HG02571 (cell line): ENCODE measurements around the gene TSC22D3.

Experiments used
- ATAC-seq: cut with Tn5 transposase; IDR thresholded peaks from one replicate; pipeline ENCODE4 v1.9.1; 2021; ENCODE audit warnings: mild to moderate bottlenecking, moderate library complexity; ENCODE audit not compliant: unreplicated experiment

The TSC22D3 gene

DNA sequence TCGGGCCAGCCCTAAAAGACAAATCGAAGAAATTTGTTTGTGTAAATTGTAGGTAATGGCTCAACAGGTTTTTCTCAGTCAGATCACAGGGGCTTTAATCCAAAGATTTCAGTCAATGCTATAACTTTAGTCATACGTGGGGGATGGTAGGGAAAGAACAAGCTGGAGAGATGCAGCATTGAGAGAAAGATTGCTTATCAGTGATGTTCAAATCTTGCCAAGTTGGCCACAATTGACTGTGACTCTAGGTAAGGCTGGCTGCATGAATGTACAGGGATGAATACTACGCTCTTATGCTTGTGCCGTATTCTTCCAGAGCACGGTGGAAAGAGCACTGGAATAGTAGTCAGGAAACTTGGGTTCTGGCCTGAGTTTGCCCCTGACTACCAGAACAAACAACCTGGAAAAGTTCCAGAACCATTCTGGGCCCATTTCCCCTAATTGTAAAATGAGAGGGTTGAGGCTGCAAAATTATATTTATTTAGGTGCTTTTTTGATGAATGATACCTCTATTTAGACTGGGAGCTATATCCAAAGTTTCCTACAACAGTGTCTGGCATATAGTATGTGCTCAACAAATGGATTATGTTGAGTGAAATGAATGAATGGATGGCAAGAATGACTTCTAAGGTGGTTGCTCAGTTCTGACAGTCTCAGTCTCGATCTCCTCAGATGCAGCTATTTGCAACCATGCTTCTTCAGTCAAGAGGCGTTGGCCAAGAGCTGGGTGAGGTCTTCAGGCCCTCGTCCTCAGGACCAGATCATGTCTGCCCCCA, 44.4 kb downstream of the TSC22D3 start:
- ATAC-seq: no peak

DNA sequence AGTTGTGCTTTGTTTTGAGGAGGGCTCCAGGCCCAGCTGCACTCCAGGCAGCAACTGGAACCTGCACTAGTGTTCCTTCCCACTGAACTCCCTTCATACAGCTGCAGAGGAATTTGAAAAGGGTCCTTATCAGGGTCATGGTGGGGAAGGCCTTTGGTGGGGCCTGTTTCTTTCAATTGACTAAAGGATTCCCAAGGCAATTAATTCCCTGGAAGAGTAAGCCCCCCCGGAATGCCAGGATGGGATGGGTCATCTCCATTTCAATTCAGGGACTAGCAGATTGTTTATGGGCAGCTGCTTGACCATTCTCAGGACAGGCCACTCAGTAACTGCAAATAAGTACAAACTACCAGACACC, 45.3 kb downstream of the TSC22D3 start:
- no peak for ATAC-seq

GRCh38 chrX:107729558-107730297, 45.9 kb downstream of the TSC22D3 start:
- peak; percentile 77 for ATAC-seq

DNA sequence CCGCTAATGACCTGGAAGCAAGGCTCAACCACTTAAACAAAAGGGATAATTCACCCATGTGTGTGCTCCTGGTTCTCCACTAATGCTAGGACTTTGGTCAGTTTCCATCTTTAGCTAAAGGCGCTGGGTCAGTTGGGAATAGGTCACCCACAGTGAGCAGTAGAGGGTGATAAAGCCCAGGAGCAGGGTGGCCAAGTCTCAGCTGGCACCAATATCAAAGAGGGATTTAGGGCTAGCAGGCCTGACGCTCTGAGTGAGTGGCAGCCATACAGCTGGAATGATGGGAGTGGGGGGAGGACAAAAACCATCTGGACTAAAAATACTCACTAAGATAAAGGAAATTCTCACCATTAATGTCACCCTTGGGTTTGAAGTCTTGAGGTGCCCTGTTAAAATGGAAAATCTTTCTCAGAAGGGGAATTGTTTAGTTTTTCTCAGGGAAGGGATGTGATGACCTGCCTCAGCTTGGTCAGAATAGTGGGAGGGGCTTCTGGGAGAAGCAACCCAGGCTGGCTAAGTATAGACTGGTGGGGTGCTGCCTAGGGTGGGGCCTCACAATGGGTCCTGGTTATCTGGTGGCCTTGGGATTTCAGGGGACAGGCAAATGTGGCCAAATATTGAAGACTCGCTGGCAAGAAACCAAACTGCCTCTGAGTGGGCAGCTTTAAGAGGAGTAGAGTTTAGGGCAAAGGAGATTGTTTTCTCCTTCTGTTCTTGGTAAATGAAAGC, 47.1 kb downstream of the TSC22D3 start:
- no peak for ATAC-seq

- ATAC-seq: no peak
These were observed 48.6 kb downstream of the TSC22D3 start for GRCh38 chrX:107726816-107727534.

DNA sequence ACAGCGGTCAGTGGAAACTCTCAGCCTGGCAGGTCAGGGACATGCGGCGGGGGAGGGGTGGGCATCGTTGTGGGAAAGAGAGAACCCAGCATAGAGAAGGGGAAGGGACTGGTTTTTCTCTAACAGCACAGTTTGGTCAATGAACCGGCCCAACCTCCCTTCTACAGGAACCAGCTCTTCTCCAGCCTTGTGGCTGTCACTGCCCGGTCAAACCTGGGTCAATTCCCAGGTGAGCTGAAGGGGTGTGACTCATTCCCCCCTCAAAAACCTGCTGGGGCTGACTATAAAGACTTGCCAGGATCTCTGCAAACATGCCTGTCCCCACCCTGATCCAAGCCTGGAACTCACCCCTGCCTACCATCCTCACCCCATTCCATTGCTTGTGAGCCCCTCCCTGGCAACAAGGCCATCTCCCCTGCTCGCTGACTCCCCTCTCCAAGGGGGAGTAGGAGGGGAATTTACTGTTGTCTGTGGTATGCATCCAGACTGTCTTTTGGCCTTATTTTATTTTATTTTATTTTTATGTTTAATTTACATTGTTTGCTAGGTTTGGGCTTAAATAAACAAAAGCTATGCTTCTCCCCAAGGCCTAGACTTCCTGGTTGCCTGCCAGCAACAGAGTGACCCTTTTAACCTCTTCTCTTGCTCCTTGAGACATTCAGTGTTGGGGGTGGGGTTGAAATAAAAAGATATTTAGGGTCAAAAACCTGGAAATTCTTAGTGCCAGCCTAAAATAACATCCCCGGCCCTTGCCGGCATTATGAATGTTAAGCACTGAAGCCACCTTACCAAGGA, 49.6 kb downstream of the TSC22D3 start:
- no peak for ATAC-seq

DNA sequence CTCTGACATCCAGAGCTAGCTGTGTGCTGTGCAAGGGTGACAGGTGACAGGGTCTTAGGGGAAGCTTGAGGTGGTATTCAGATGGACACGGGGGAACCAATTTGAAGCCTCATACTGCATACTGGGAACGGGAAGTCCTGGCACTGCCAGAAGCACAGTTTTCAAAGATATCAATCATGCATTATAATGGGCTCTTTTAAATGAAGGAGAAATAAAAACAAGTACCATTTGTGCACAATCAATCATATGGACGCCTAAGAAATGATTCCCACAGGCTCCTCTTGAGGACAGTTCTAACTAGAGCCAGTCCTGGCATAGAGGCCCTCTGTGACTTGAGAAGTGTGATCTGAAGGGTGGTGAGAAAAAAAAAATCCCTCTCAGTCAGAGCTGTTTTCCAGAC, 50.9 kb downstream of the TSC22D3 start:
- ATAC-seq: no peak

DNA sequence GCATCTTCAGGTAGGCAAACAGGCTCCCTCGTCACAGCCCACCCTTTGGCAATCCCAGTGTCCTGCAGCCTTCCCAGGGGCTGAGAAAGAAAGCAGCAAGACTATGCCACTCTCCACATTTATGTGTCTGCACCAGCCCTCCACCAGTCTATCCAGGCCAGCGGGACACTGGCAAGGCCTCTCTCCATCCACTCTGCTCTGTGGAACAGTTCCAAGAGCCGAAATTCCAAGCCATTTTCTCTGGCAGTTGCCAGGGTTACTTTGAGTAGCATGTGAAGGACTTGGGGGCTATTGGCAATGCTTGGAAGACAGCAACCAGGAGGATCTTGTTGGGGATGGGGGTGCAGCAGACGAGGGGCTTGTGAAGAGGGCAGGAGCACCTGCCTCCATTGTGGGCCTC, 52.1 kb downstream of the TSC22D3 start:
- ATAC-seq: no peak

DNA sequence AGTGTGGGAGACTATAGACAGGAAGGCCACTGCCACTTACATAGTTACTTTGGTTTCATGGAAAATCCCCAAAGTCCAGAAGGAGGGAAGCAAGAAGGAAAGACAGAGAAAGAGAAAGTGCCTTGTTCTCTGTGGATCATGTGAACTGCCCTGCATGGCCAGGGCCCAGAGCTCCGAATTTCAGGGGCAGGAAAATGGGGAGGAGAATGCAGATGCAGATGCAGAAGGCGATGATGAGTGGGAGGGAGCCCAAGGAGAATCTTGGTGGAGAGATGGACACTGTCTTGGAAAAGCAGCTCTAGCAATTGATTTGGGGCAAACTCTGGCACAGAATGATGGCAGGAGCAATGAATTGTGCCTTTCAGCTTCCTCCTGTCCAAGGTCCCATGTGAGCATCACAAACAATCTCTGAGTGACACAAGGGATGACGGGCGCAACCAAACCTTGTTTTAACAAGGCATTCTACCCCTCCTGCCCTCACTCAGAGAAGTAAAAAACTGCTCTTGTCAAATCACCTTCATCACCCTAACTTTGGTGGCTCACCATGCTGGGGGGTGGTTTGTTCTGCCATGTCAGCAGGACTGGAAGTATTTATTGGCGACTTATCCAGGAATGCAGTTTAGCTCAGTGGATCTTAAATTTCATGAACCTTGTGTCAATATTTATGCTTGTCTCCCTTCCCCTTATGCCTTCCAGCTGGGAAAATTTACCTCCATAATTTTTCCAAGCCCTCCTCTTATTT, 53.5 kb downstream of the TSC22D3 start:
- no peak for ATAC-seq

DNA sequence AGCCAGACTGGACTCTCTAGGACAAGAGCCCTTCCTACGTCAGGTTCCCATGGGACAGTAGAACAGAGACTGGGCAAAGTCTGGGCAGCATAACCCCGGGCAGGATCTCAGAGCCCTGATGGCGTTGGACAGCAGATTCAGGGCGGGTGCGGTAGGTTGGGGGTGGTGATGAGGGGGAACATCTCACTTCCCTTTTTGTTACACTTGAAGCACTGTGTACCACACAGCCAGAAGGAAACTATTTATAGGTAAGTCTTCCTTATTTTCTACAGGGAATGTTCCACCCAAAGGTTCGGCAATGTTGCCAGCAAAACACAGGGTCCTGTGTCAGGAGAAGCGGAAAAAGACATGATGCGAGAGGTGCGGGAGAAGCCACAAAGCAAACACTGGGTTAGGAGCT, 54.3 kb downstream of the TSC22D3 start:
- peak; percentile 39 for ATAC-seq

DNA sequence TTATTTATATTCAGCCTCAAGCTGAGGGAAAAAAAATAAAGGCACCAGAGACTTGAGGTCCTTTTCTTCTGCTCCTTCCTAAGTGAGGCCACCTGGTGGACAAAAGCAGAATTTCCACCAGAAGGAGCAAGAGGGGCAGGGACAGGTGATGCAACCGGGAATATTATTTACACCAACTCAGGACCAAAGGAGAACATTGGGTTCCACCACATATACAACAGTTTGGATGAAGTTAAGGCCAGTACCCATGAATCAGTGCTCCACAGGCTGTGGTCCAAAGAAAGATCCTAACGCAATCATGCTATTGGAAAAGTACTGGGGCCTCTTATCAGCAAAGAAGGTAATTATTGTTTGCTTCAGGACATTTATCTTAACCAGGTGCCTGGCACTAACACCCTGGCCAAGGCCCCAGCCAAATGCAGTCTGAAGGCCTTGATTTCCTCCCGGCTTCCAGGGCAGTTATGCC, 57.4 kb downstream of the TSC22D3 start:
- no peak for ATAC-seq

DNA sequence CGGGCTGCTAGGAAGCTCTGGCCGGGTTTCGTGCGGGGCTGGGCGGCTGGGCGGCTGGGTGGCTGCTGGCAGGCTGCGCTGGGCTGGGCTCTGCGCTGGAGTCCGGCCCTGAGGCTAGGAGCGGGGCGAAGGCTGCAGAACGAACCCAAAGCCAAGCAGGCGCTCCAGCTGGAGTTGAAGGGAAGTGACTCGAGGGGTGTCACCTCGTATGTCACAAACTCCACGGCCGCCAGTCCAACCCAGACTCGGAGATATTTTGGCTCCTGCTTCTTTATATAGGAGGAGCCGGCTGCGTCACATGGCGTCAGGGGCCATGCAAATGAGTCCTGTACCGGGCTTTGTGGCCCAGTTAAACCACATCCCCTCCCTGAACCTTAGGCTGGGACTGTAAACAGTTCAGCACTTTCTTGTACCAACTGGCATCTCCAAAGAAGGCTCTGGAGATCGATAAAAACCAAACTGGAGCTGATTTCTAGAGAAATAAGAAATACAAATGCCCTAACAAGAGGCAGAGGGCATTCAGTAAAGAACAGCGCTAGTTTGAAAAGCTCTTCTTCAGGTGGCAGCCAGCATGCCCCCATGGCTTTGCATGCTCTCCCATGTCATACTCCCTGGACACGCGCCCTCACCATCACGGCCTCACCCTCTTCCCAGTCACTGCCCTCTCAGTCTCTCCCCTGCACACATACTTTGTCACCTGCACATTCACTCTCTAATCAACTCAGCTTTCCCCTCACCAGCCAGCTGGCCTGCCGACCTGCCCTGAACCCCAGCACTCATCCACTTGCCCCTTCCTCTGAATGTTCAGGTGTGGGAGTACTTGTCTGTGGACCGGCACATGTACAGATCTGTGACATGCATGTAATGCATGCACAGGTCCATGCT, 58.5 kb downstream of the TSC22D3 start:
- ATAC-seq: peak; percentile 74

GRCh38 chrX:107716118-107716684, 59.4 kb downstream of the TSC22D3 start:
- ATAC-seq: peak; percentile 39

GRCh38 chrX:107715331-107716117, 60.1 kb downstream of the TSC22D3 start:
- no peak for ATAC-seq

- ATAC-seq: no peak
These were observed 61.2 kb downstream of the TSC22D3 start for GRCh38 chrX:107714206-107714891.

GRCh38 chrX:107713543-107714205, 61.9 kb downstream of the TSC22D3 start:
- ATAC-seq: no peak
